ENCODE measurements around the gene NXN. TPM values are rescaled to one million over a fixed set of nuclear protein-coding genes. Genes with fewer than 3 reads are reported as not detected.
"Not testable (repeated sequence)": the region's sequence is repeated elsewhere in the genome, so short reads cannot be mapped to it uniquely, and the experiment has no call there.

The NXN gene
- total RNA-seq, 6 donors from 2014 or later: 32.4 to 63.1 (median 52.2) TPM

GRCh38 chr17:789160-789840 is 190.3 kb downstream of the NXN start:
- no peak for TF ChIP-seq POLR2AphosphoS5 (IDR thresholded peaks at IDR 0.05)
- TF ChIP-seq EP300 (IDR thresholded peaks at IDR 0.05): no peak
- no peak for DNase-seq
- no peak overlapping the region for H3K4me3 ChIP-seq
- no peak for ATAC-seq (ENCODE audit: low FRiP score in 2 of 2)
- H3K27ac ChIP-seq: no peak overlapping the region
- H3K9me3 ChIP-seq: no peaks in the 10 kb centered on the region
- no peaks in the 10 kb centered on the region for H3K27me3 ChIP-seq
- WGBS, 2 donors: 89 to 94% methylated on average over 14 of the region's 14 CpGs
- peaks cover 14 to 59% (median 37%) of the 10 kb centered on the region in 4 donors for H3K36me3 ChIP-seq
- H3K4me1 ChIP-seq: peaks cover 0 to 5% (median under 1%) of the 10 kb centered on the region in 4 donors

- H3K9me3 ChIP-seq: no peaks in the 10 kb centered on the region
- DNase-seq (no peak), ATAC-seq (ENCODE audit: low FRiP score in 2 of 2) (no peak)
- H3K27ac ChIP-seq: no peak overlapping the region
- 87 to 92% methylated on average over 4 of the region's 4 CpGs for WGBS, 2 donors
- no peaks in the 10 kb centered on the region for H3K27me3 ChIP-seq
- H3K4me3 ChIP-seq: no peak overlapping the region
- H3K36me3 ChIP-seq: peaks cover 14 to 59% (median 37%) of the 10 kb centered on the region in 4 donors
- no peak for TF ChIP-seq EP300 (IDR thresholded peaks at IDR 0.05)
- TF ChIP-seq CTCF (IDR thresholded peaks at IDR 0.05): no peak
- no peak for TF ChIP-seq POLR2A (IDR thresholded peaks at IDR 0.05)
- no peak for TF ChIP-seq POLR2AphosphoS5 (IDR thresholded peaks at IDR 0.05)
- H3K4me1 ChIP-seq: peaks cover under 1 to 12% (median 5%) of the 10 kb centered on the region in 4 donors
These were observed 191.0 kb downstream of the NXN start for GRCh38 chr17:788551-788950.

- TF ChIP-seq POLR2AphosphoS5 (IDR thresholded peaks at IDR 0.05): no peak
- no peak for TF ChIP-seq CTCF (IDR thresholded peaks at IDR 0.05)
- no peak for TF ChIP-seq EP300 (IDR thresholded peaks at IDR 0.05)
- no peak for TF ChIP-seq POLR2A (IDR thresholded peaks at IDR 0.05)
- no peaks in the 10 kb centered on the region for H3K9me3 ChIP-seq
- H3K27me3 ChIP-seq: no peaks in the 10 kb centered on the region
- H3K27ac ChIP-seq: no peak overlapping the region
- H3K36me3 ChIP-seq: peaks cover 13 to 59% (median 34%) of the 10 kb centered on the region in 4 donors
- H3K4me3 ChIP-seq: no peak overlapping the region
- H3K4me1 ChIP-seq: peaks cover 8 to 20% (median 13%) of the 10 kb centered on the region in 4 donors
- ATAC-seq (ENCODE audit: low FRiP score in 2 of 2) (no peak), DNase-seq (no peak)
- 94 to 96% methylated on average over 12 of the region's 12 CpGs for WGBS, 2 donors
These were observed 191.8 kb downstream of the NXN start for GRCh38 chr17:787641-788221.

- H3K36me3 ChIP-seq: peaks cover 9 to 40% (median 21%) of the 10 kb centered on the region in 4 donors
- 94 to 98% methylated on average over 7 of the region's 7 CpGs for WGBS, 2 donors
These were observed 193.7 kb downstream of the NXN start for GRCh38 chr17:785901-786300.

GRCh38 chr17:784143-784542 is 195.4 kb downstream of the NXN start:
- Histone ChIP-seq H3K36me3 (peaks cover 7 to 27% (median 16%) of the 10 kb centered on the region in 4 donors), H3K9me3 (no peaks in the 10 kb centered on the region), H3K4me1 (peaks cover 18 to 32% (median 21%) of the 10 kb centered on the region in 4 donors), H3K4me3 (no peak overlapping the region), H3K27ac (no peak overlapping the region), H3K27me3 (no peaks in the 10 kb centered on the region)
- ATAC-seq (ENCODE audit: low FRiP score in 2 of 2) (no peak), DNase-seq (no peak)
- TF ChIP-seq POLR2AphosphoS5 (IDR thresholded peaks at IDR 0.05) (no peak), EP300 (IDR thresholded peaks at IDR 0.05) (no peak), POLR2A (IDR thresholded peaks at IDR 0.05) (no peak), CTCF (IDR thresholded peaks at IDR 0.05) (no peak)
- 68 to 77% methylated on average over 3 of the region's 3 CpGs for WGBS, 2 donors

More at GRCh38 chr17:785901-786300, 193.7 kb downstream of the NXN start:
- H3K27ac ChIP-seq; ATAC-seq (ENCODE audit: low FRiP score in 2 of 2); DNase-seq; H3K9me3 ChIP-seq; H3K4me3 ChIP-seq; H3K27me3 ChIP-seq: not testable (repeated sequence)
- H3K4me1 ChIP-seq: peaks cover 18 to 31% (median 21%) of the 10 kb centered on the region in 4 donors

Data from upper lobe of left lung (tissue), 6 donors.